Chondrocyte (in vitro differentiated cells): Measurements from ENCODE around the gene MYO18B. TPM values are rescaled to one million over a fixed set of nuclear protein-coding genes. Genes with fewer than 3 reads are reported as not detected.

Experiments
- DNase-seq: peaks from one replicate; pipeline ENCODE4 v3.0.0; 2021; ENCODE audit warnings: mixed read lengths, low spot score
- H3K27ac Mint-ChIP-seq: one replicate; pipeline ENCODE4 v1.8.0; 2021; ENCODE audit warnings: mild to moderate bottlenecking, moderate library complexity, mixed read lengths; ENCODE audit not compliant: unreplicated experiment
- H3K27me3 Mint-ChIP-seq: 2 replicates; pipeline ENCODE4 v1.8.0; 2021; ENCODE audit warnings: low read depth, mixed read lengths
- H3K36me3 Mint-ChIP-seq: 2 replicates; pipeline ENCODE4 v1.8.0; 2021; ENCODE audit warnings: low read depth, mixed read lengths
- H3K4me1 Mint-ChIP-seq: 2 replicates; pipeline ENCODE4 v1.8.0; 2021; ENCODE audit warnings: low read depth, mild to moderate bottlenecking, mixed read lengths
- H3K4me3 Mint-ChIP-seq: one replicate; pipeline ENCODE4 v1.8.0; 2021; ENCODE audit warnings: mild to moderate bottlenecking, moderate library complexity, mixed read lengths; ENCODE audit not compliant: unreplicated experiment
- H3K9me3 Mint-ChIP-seq: 2 replicates; pipeline ENCODE4 v1.8.0; 2021; ENCODE audit warnings: low read depth, mixed read lengths
- total RNA-seq: library from RNA; stranded (reverse); gene quantifications from 3 replicates; pipeline ENCODE4 v1.2.1, GENCODE V29; 2021
- TF ChIP-seq, protein P1 (sequence below): fragments of 200-600 bp; sonication (generic); IDR thresholded peaks from 2 replicates; pipeline ENCODE4 v1.5.0; 2021; ENCODE audit warnings: antibody characterized with exemption, mild to moderate bottlenecking, moderate library complexity

MYO18B gene
- total RNA-seq, 1 donor from 2014 or later = 0.20 TPM

DNA sequence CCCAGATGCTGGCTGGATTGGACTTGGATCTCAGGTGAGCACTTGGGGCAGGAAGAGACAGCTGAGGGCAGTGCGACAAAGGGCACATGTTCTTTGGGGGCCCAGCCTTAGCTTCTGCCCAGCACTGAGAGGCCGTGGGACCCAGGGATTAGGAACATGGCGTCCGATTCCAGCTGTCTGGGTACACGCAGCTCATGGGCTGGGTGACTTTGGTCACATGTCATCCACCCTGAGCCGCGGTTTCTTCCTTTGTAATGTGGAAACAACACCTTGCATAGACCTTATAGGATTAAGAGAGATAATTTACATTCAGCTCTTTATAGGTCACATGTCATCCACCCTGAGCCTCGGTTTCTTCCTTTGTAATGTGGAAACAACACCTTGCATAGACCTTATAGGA lies 39.8 kb downstream of the MYO18B start:
- Mint-ChIP-seq H3K36me3 (no peaks in the 10 kb centered on the region), H3K27me3 (peaks cover 18% of the 10 kb centered on the region), H3K9me3 (no peaks in the 10 kb centered on the region), H3K4me3 (no peak overlapping the region), H3K27ac (no peak overlapping the region), H3K4me1 (no peaks in the 10 kb centered on the region)
- TF ChIP-seq, protein P1, sequence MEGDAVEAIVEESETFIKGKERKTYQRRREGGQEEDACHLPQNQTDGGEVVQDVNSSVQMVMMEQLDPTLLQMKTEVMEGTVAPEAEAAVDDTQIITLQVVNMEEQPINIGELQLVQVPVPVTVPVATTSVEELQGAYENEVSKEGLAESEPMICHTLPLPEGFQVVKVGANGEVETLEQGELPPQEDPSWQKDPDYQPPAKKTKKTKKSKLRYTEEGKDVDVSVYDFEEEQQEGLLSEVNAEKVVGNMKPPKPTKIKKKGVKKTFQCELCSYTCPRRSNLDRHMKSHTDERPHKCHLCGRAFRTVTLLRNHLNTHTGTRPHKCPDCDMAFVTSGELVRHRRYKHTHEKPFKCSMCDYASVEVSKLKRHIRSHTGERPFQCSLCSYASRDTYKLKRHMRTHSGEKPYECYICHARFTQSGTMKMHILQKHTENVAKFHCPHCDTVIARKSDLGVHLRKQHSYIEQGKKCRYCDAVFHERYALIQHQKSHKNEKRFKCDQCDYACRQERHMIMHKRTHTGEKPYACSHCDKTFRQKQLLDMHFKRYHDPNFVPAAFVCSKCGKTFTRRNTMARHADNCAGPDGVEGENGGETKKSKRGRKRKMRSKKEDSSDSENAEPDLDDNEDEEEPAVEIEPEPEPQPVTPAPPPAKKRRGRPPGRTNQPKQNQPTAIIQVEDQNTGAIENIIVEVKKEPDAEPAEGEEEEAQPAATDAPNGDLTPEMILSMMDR = no peak
- DNase-seq = no peak

DNA sequence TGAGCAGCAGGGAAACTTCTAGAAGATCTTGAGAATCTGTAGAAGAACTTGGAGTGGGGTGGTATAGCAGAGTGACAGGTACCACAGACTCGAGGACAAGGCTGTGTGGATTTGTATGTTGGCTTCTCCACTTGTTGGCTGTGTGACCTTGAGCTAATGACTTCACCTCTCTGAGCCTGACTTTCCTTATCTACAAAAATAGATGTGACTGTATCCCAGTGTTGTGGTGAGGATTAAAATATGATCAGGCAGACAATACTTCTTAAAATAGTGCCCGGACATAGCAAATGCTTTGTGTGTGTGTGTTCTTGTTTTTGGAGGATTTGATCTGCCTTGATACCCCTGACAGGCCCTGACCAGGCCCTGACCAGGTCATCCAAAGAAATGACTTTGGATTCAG lies 40.8 kb downstream of the MYO18B start:
- TF ChIP-seq, protein P1 = no peak
- Mint-ChIP-seq H3K4me1 (no peaks in the 10 kb centered on the region), H3K4me3 (no peak overlapping the region), H3K27me3 (peaks cover 22% of the 10 kb centered on the region), H3K9me3 (no peaks in the 10 kb centered on the region), H3K36me3 (no peaks in the 10 kb centered on the region), H3K27ac (no peak overlapping the region)
- no peak for DNase-seq

DNA sequence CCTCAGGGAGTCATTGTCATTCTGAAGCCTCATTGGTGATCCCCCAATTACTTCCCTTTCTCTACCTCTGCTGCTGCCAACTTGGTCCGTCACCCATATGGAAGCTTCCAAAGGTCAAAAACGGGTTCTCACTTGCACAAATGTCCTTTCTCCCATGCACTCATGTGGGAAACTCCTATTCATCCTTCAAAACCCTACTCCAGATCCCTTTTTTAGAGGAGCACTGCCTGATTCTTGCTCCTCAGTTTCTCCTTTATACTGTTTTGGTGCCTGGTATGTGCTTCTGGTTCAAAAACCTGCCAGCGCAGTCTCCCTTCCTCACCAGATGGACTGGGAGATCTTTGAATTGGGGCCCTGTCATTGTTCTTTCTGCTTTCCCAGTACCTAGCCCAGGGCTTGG lies 41.9 kb downstream of the MYO18B start:
- no peak for DNase-seq
- H3K36me3 Mint-ChIP-seq = no peaks in the 10 kb centered on the region
- H3K27me3 Mint-ChIP-seq = peaks cover 28% of the 10 kb centered on the region
- TF ChIP-seq, protein P1 = no peak
- no peak overlapping the region for H3K27ac Mint-ChIP-seq
- no peak overlapping the region for H3K4me3 Mint-ChIP-seq
- H3K4me1 Mint-ChIP-seq = no peaks in the 10 kb centered on the region
- H3K9me3 Mint-ChIP-seq = no peaks in the 10 kb centered on the region

DNA sequence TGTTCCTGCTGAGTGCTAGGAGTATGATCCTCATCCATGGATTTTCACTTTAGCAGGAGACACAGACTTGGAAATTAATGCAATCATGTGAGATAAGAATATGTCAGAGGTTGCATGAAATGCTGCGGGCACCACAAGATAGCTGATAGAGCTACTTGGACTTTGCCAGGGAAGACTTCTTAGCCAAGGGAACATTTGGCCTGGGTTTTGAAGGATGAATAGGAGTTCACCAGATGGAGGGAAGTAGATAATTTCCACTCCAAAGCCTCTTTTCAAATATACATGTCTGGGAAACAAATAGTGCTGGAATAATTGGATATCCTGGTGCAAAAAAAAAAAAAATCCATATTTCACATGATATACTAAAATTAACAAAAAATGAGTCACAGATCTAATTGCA lies 44.2 kb downstream of the MYO18B start:
- peaks cover 38% of the 10 kb centered on the region for H3K27me3 Mint-ChIP-seq
- TF ChIP-seq, protein P1 = no peak
- H3K4me3 Mint-ChIP-seq = no peak overlapping the region
- no peaks in the 10 kb centered on the region for H3K4me1 Mint-ChIP-seq
- H3K36me3 Mint-ChIP-seq = no peaks in the 10 kb centered on the region
- H3K9me3 Mint-ChIP-seq = no peaks in the 10 kb centered on the region
- no peak overlapping the region for H3K27ac Mint-ChIP-seq
- no peak for DNase-seq

DNA sequence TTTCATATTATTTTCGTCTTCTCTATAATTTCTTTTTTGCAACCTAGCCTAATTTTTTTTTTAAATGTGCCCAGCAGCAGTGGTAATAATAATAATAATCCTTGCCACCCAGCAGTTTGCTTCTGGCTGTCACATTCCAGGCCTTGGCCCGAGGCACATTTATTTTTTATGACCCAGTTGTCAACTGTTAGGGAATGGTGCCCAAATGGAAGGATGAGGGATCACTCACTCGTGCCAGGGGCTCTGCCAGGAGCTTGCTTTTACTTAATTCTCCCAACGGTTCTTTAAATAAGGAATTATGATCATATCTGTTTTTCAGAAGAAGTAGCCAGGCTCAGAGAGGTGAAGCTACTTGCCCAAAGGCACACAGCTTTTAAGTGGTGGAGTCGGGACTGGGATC lies 49.6 kb downstream of the MYO18B start:
- H3K27me3 Mint-ChIP-seq = peaks cover 36% of the 10 kb centered on the region

More for the DNA sequence above, 49.6 kb downstream of the MYO18B start:
- no peaks in the 10 kb centered on the region for H3K4me1 Mint-ChIP-seq
- H3K4me3 Mint-ChIP-seq = no peak overlapping the region
- H3K27ac Mint-ChIP-seq = no peak overlapping the region
- TF ChIP-seq, protein P1 = no peak
- H3K9me3 Mint-ChIP-seq = no peaks in the 10 kb centered on the region
- no peaks in the 10 kb centered on the region for H3K36me3 Mint-ChIP-seq
- no peak for DNase-seq
